Breast epithelium (tissue), 3 donors: Measurements from ENCODE around the gene SEPTIN6.

ENCODE experiments used
- POLR2AphosphoS5 ChIP-seq, 3 donors: sonication (generic); formaldehyde crosslinking; IDR thresholded peaks; one replicate each; pipeline ENCODE4 v1.6.1; 2017; ENCODE audit warnings: antibody characterized with exemption in 3 of 3
- TF ChIP-seq, protein P1 (sequence below), 3 donors: fragments of 450-650 bp; IDR thresholded peaks; one replicate each; pipeline ENCODE4 v1.5.1; 2016 to 2017; ENCODE audit warnings: antibody characterized with exemption in 3 of 3, mild to moderate bottlenecking in 3 of 3, moderate library complexity in 3 of 3

DNA sequence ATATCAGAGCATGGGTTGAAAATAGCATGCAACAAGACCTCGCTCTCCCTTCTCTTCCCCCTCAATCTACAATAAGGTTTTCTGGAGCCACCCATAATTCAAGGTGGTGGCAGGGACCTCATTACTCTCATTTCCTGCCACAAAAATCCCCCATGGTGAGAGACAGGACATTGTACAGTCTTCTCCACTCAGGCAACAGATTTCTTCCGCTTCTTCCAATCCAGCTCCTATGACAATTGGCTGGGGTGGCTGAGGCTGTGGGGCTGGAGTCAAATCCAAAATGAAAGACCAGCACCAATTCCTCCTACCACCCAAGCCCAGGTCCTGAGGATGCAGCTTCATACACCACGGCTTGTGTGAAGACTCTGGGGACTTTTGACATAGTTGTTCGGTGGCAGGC lies 46.5 kb downstream of the SEPTIN6 start:
- TF ChIP-seq, protein P1, sequence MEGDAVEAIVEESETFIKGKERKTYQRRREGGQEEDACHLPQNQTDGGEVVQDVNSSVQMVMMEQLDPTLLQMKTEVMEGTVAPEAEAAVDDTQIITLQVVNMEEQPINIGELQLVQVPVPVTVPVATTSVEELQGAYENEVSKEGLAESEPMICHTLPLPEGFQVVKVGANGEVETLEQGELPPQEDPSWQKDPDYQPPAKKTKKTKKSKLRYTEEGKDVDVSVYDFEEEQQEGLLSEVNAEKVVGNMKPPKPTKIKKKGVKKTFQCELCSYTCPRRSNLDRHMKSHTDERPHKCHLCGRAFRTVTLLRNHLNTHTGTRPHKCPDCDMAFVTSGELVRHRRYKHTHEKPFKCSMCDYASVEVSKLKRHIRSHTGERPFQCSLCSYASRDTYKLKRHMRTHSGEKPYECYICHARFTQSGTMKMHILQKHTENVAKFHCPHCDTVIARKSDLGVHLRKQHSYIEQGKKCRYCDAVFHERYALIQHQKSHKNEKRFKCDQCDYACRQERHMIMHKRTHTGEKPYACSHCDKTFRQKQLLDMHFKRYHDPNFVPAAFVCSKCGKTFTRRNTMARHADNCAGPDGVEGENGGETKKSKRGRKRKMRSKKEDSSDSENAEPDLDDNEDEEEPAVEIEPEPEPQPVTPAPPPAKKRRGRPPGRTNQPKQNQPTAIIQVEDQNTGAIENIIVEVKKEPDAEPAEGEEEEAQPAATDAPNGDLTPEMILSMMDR (IDR thresholded peaks at IDR 0.05) = no peak
- TF ChIP-seq POLR2AphosphoS5 (IDR thresholded peaks at IDR 0.05) = no peak
